ENCODE results near the gene FGFRL1. TPM values are rescaled to one million over a fixed set of nuclear protein-coding genes. Genes with fewer than 3 reads are reported as not detected.

FGFRL1 gene
- total RNA-seq, 1 donor from 2014 or later, result 59.8 TPM

DNA sequence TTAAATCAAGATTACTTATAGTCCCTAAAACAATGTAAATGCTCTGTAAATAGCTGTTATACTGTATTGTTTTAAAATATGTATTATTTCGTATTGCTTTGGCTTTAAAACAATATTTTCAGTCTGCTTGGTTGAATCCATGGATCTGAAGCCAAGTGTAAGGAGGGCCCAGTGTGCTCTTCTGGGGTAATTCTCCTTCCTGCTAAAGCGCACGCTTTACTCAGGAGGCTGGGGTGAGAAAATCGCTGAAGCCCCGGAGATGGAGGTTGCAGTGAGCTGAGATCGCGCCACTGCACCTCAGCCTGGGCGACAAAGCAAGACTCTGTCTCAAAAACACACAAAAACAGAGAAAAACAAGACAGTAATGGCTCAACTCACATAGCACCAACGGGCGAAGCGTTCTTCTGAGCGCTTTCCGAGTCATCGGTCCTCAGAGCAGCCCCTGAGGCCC lies 25.0 kb upstream of the FGFRL1 start:
- DNase-seq (ENCODE audit: extremely low spot score, unreplicated experiment), result no peak

DNA sequence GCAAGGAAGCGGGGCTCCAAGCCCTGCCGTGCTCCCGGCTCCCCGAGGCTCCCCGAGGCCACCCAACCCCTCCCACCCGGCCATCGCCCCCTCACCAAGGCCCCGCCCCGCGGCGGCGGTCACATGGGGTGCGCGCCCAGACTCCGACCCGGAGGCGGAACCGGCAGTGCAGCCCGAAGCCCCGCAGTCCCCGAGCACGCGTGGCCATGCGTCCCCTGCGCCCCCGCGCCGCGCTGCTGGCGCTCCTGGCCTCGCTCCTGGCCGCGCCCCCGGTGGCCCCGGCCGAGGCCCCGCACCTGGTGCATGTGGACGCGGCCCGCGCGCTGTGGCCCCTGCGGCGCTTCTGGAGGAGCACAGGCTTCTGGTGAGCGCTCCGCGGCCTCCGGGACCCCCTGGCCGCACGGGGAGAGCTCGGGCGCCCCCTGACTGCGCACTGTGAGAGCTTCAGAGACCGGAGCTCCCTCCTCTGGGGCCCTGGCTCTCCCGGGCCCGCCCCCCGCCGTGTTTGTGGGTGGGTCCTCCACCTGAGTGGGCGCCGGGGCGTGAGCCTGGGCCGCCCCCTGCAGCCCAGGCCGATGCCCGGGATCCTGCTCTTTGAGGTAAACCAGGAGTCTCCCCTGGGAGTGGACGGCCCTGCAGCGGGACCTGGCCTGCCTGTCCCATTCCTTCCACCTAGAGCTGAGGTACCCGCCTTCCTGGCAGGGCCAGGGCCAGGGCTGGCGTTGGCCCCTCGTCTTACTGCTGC lies 24.4 kb upstream of the FGFRL1 start, which contains the start of gene IDUA:
TSS of gene IDUA (plus strand) at position 166 of the 745 bp plus-strand sequence. CDS start at position 207, 41 bp downstream.
- Mint-ChIP-seq H3K27me3 (ENCODE audit: unreplicated experiment) (no peaks in the 10 kb centered on the region), H3K36me3 (ENCODE audit: unreplicated experiment) (no peaks in the 10 kb centered on the region), H3K27ac (ENCODE audit: unreplicated experiment) (peak within 1 kb of the TSS; percentile 79), H3K9me3 (ENCODE audit: unreplicated experiment) (no peaks in the 10 kb centered on the region), H3K4me1 (ENCODE audit: unreplicated experiment) (peaks cover 22% of the 10 kb centered on the region), H3K4me3 (ENCODE audit: unreplicated experiment) (peak within 1 kb of the TSS; percentile 89)
- DNase-seq (ENCODE audit: extremely low spot score, unreplicated experiment), result no peak
- TF ChIP-seq, protein P1, sequence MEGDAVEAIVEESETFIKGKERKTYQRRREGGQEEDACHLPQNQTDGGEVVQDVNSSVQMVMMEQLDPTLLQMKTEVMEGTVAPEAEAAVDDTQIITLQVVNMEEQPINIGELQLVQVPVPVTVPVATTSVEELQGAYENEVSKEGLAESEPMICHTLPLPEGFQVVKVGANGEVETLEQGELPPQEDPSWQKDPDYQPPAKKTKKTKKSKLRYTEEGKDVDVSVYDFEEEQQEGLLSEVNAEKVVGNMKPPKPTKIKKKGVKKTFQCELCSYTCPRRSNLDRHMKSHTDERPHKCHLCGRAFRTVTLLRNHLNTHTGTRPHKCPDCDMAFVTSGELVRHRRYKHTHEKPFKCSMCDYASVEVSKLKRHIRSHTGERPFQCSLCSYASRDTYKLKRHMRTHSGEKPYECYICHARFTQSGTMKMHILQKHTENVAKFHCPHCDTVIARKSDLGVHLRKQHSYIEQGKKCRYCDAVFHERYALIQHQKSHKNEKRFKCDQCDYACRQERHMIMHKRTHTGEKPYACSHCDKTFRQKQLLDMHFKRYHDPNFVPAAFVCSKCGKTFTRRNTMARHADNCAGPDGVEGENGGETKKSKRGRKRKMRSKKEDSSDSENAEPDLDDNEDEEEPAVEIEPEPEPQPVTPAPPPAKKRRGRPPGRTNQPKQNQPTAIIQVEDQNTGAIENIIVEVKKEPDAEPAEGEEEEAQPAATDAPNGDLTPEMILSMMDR (IDR thresholded peaks at IDR 0.05), result peak; percentile 57

More for the DNA sequence above, 25.0 kb upstream of the FGFRL1 start:
- Mint-ChIP-seq H3K4me3 (ENCODE audit: unreplicated experiment) (peak overlapping the region; percentile 89), H3K27me3 (ENCODE audit: unreplicated experiment) (no peaks in the 10 kb centered on the region), H3K27ac (ENCODE audit: unreplicated experiment) (peak overlapping the region; percentile 79), H3K36me3 (ENCODE audit: unreplicated experiment) (no peaks in the 10 kb centered on the region), H3K9me3 (ENCODE audit: unreplicated experiment) (no peaks in the 10 kb centered on the region), H3K4me1 (ENCODE audit: unreplicated experiment) (peaks cover 22% of the 10 kb centered on the region)
- TF ChIP-seq, protein P1 (IDR thresholded peaks at IDR 0.05), result no peak

DNA sequence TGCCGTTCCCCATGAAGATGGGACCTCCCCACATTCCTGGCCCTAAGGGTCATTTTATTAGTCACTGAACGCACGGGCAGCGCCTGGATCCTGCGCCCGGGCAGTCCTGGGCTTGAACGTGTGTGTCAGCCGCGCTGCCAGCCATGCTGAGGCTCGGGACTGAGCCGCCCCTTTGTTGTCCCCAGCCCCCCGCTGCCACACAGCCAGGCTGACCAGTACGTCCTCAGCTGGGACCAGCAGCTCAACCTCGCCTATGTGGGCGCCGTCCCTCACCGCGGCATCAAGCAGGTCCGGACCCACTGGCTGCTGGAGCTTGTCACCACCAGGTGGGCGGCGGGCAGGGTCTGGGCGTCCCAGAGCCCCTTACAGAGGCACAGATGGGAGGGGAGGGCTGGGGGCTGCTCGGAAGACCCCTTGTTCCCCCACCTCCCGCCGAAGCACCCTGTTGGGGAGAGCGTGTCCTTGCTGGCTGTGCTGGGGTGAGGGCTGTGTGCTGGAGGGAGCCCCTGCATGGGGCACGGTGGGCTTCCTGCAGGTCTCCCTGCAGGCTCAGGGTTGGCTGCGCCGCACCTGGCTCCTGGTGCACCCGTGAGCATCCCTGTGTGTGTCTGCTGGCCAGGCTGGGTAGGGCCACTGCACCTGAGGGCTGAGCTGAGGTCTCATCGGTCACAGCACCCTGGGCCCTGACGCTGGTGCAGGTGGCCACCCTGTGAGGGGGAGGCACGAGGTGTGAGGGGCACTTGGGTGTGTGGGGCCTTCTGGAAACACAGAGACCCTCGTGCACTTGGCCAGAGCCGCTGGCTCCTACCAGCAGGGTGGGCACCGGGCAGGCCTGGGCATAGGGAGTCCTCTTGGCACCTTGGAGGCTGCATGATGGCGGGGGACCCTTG lies 23.6 kb upstream of the FGFRL1 start:
- Mint-ChIP-seq H3K4me1 (ENCODE audit: unreplicated experiment) (peaks cover 28% of the 10 kb centered on the region), H3K27ac (ENCODE audit: unreplicated experiment) (no peak overlapping the region), H3K36me3 (ENCODE audit: unreplicated experiment) (no peaks in the 10 kb centered on the region), H3K27me3 (ENCODE audit: unreplicated experiment) (no peaks in the 10 kb centered on the region), H3K9me3 (ENCODE audit: unreplicated experiment) (no peaks in the 10 kb centered on the region), H3K4me3 (ENCODE audit: unreplicated experiment) (peak overlapping the region; percentile 68)
- TF ChIP-seq, protein P1 (IDR thresholded peaks at IDR 0.05), result no peak
- DNase-seq (ENCODE audit: extremely low spot score, unreplicated experiment), result no peak

DNA sequence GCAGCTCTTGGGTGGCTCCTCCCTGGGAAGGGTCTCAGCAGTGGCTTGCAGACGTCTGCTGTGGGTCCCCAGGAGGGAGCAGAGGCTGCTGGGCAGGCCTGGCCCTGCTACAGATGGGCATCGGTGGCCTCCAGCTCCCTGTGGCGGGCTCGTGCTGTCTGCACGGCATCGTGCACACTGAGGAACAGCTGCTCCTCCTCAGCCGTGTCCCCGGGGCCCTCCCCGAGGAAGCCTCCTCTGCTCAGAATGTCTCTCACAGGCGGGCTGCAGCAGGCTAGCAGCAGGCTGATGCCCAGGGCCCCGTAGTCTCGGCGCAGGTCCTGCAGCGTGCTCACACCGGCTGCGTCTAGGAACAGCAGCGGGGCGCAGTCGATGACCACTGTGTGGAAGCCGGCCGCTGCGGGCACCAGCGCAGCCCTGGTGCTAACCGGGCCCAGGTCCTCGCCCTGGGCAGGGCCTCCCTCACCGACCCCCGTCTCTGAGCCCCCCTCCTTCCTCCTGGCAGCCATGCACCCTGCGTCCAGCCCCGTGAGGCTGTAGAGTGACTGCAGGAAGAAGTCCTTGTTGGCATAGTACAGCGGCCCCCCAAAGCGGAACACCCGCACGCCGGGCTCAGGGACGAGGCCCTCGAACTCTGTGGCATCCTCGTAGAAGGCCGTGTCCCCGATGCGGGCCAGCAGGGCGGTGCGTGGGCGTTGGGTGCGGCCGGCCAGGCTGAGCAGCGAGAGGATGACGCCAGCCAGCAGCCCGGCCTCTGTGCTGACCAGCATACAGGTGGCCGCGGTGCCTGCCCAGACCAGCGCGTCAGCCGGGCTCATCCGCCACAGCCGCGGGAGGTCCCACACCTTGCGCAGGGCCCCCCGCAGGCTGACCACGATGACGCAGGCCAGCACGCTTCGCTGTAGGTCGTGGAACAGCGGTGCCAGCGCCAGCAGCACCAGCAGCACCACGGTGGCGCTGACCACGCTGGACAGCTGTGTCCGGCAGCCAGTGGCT lies 22.4 kb upstream of the FGFRL1 start:
- Mint-ChIP-seq H3K4me1 (ENCODE audit: unreplicated experiment) (peaks cover 28% of the 10 kb centered on the region), H3K4me3 (ENCODE audit: unreplicated experiment) (no peak overlapping the region), H3K27me3 (ENCODE audit: unreplicated experiment) (no peaks in the 10 kb centered on the region), H3K36me3 (ENCODE audit: unreplicated experiment) (no peaks in the 10 kb centered on the region), H3K27ac (ENCODE audit: unreplicated experiment) (no peak overlapping the region), H3K9me3 (ENCODE audit: unreplicated experiment) (no peaks in the 10 kb centered on the region)
- TF ChIP-seq, protein P1 (IDR thresholded peaks at IDR 0.05), result no peak
- no peak for DNase-seq (ENCODE audit: extremely low spot score, unreplicated experiment)
